Measurements from ENCODE around the gene MAP1B.

DNA sequence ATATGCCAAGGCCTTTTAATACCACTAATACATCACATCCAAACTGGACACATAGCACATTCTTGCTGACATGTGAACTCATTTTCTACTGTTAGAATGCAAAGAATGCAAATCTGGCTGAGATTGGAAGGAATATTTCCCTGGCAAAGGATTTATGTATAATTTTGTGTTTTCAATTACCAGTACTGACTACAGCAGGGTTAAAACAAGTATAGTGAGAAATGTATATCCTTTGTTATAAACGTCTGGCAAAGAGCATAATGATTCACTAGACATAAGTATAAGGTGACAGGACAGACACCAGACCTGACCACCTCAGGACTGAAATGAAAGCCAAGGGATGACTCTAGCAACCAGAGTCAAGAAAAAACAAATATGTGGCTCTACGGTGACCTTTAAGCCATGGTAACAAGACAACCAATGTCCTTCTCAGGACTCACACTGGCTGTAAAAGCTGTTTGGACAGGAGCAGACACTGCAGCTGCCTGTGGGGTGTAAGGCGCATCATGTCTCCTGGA lies 117.7 kb downstream of the MAP1B start:
- no peak for TF ChIP-seq GATA2 (CRISPR knock-in tag; IDR thresholded peaks at IDR 0.05)
- TF ChIP-seq, protein P1, sequence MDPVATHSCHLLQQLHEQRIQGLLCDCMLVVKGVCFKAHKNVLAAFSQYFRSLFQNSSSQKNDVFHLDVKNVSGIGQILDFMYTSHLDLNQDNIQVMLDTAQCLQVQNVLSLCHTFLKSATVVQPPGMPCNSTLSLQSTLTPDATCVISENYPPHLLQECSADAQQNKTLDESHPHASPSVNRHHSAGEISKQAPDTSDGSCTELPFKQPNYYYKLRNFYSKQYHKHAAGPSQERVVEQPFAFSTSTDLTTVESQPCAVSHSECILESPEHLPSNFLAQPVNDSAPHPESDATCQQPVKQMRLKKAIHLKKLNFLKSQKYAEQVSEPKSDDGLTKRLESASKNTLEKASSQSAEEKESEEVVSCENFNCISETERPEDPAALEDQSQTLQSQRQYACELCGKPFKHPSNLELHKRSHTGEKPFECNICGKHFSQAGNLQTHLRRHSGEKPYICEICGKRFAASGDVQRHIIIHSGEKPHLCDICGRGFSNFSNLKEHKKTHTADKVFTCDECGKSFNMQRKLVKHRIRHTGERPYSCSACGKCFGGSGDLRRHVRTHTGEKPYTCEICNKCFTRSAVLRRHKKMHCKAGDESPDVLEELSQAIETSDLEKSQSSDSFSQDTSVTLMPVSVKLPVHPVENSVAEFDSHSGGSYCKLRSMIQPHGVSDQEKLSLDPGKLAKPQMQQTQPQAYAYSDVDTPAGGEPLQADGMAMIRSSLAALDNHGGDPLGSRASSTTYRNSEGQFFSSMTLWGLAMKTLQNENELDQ (CRISPR knock-in tag; IDR thresholded peaks at IDR 0.05; ENCODE audit: borderline replicate concordance): no peak
- TF ChIP-seq CREB1 (IDR thresholded peaks at IDR 0.05): no peak
- TF ChIP-seq CREB1 (CRISPR knock-in tag; IDR thresholded peaks at IDR 0.05): no peak
- TF ChIP-seq NFRKB (IDR thresholded peaks at IDR 0.05; ENCODE audit: low read depth): no peak
- TF ChIP-seq, protein P2, sequence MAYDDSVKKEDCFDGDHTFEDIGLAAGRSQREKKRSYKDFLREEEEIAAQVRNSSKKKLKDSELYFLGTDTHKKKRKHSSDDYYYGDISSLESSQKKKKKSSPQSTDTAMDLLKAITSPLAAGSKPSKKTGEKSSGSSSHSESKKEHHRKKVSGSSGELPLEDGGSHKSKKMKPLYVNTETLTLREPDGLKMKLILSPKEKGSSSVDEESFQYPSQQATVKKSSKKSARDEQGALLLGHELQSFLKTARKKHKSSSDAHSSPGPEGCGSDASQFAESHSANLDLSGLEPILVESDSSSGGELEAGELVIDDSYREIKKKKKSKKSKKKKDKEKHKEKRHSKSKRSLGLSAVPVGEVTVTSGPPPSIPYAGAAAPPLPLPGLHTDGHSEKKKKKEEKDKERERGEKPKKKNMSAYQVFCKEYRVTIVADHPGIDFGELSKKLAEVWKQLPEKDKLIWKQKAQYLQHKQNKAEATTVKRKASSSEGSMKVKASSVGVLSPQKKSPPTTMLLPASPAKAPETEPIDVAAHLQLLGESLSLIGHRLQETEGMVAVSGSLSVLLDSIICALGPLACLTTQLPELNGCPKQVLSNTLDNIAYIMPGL (CRISPR knock-in tag; IDR thresholded peaks at IDR 0.05): no peak
- no peak for TF ChIP-seq TEAD2 (tag; IDR thresholded peaks at IDR 0.05)
- TF ChIP-seq, protein P3, sequence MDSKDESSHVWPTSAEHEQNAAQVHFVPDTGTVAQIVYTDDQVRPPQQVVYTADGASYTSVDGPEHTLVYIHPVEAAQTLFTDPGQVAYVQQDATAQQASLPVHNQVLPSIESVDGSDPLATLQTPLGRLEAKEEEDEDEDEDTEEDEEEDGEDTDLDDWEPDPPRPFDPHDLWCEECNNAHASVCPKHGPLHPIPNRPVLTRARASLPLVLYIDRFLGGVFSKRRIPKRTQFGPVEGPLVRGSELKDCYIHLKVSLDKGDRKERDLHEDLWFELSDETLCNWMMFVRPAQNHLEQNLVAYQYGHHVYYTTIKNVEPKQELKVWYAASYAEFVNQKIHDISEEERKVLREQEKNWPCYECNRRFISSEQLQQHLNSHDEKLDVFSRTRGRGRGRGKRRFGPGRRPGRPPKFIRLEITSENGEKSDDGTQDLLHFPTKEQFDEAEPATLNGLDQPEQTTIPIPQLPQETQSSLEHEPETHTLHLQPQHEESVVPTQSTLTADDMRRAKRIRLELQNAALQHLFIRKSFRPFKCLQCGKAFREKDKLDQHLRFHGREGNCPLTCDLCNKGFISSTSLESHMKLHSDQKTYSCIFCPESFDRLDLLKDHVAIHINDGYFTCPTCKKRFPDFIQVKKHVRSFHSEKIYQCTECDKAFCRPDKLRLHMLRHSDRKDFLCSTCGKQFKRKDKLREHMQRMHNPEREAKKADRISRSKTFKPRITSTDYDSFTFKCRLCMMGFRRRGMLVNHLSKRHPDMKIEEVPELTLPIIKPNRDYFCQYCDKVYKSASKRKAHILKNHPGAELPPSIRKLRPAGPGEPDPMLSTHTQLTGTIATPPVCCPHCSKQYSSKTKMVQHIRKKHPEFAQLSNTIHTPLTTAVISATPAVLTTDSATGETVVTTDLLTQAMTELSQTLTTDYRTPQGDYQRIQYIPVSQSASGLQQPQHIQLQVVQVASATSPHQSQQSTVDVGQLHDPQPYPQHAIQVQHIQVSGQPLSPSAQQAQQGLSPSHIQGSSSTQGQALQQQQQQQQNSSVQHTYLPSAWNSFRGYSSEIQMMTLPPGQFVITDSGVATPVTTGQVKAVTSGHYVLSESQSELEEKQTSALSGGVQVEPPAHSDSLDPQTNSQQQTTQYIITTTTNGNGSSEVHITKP (IDR thresholded peaks at IDR 0.05; ENCODE audit: partially characterized antibody): no peak
- TF ChIP-seq ELF1 (tag; IDR thresholded peaks at IDR 0.05): no peak
- no peak for TF ChIP-seq ZKSCAN8 (CRISPR knock-in tag; IDR thresholded peaks at IDR 0.05)
- no peak for TF ChIP-seq ZBTB7A (IDR thresholded peaks at IDR 0.05; ENCODE audit: borderline replicate concordance, control insufficient read depth, low read depth, low read length)
- no peak for TF ChIP-seq ZNF830 (CRISPR knock-in tag; IDR thresholded peaks at IDR 0.05)
- TF ChIP-seq NR2C2 (CRISPR knock-in tag; IDR thresholded peaks at IDR 0.05): no peak
- TF ChIP-seq NR2C2 (tag; IDR thresholded peaks at IDR 0.05): no peak
- no peak for TF ChIP-seq SMC3 (conservative IDR thresholded peaks at IDR 0.05; ENCODE audit: insufficient read depth, low read depth, low read length)
- no peak for TF ChIP-seq ZNF274 (IDR thresholded peaks at IDR 0.05; ENCODE audit: borderline replicate concordance, low read depth, low read length)

All from K562 (cell line).